ENCODE results near the gene UGT2B17.
"Not testable (repeated sequence)": the region's sequence is repeated elsewhere in the genome, so short reads cannot be mapped to it uniquely, and the experiment has no call there.

UGT2B17 gene

DNA sequence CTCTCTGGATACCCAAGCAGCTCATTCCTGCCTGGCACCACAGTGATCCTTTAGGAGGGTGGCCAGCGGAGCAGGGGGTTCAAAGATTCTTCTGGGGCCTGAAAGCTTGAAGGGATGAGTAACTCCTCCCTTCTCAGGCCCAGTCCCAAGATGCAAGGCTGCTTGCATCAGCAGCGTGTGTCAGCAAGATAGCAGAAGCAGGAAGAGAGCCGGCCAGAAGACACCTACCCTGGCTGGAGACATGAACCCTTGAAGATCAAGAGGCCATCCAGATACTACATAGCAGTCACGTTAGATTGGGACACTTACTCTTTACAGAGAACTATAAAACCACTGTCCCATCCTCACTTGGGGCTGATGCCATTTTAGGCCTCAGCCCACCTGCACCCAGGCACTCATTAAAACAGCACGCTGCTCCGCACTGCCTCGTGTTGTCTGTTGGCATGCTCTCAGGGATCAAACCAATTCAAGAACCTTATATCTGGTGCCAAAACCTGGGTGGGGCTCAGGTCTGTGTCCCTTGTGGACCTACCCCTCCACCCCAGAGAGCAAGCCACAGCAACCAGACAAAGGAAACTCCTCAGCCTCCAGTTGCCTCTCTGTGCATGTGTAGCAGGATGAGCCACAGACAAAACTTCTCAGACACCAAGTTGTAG, 6.5 kb downstream of the UGT2B17 start:
- in situ Hi-C loops (cut with MboI; ENCODE audit: low sequenced_read_pairs, unreplicated experiment): no loop called here
- DNase-seq (ENCODE audit: low spot score): no peak
- no peak for TF ChIP-seq CTCF (IDR thresholded peaks at IDR 0.05; ENCODE audit: borderline replicate concordance, control extremely low read depth, extremely low read depth, insufficient read depth, missing control alignments)

DNA sequence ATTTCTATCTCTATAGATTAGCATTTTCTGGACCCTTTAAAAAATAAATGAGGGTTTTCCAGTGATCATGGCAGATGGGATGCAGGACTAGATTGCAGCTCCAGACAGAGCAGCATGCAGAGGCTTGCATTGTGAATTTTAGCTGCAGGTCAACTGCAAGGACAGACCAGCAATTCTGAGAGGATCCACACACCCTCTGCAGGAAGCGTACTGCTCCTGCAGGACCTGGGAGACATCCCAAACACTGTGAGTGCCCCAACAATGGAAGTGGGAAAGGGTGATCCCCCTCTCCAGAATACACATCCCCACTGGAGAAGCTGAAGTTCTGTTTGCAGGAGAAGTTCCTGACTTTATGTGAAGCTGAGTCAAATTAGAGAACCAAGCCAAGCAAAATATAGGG, 7.1 kb downstream of the UGT2B17 start:
- DNase-seq (ENCODE audit: low spot score); in situ Hi-C loops (cut with MboI; ENCODE audit: low sequenced_read_pairs, unreplicated experiment): not testable (repeated sequence)

GRCh38 chr4:68568535-68568934, 7.6 kb downstream of the UGT2B17 start:
- DNase-seq (ENCODE audit: low spot score); in situ Hi-C loops (cut with MboI; ENCODE audit: low sequenced_read_pairs, unreplicated experiment): not testable (repeated sequence)

GRCh38 chr4:68566364-68566763, 9.8 kb downstream of the UGT2B17 start:
- in situ Hi-C loops (cut with MboI; ENCODE audit: low sequenced_read_pairs, unreplicated experiment); DNase-seq (ENCODE audit: low spot score): not testable (repeated sequence)

DNA sequence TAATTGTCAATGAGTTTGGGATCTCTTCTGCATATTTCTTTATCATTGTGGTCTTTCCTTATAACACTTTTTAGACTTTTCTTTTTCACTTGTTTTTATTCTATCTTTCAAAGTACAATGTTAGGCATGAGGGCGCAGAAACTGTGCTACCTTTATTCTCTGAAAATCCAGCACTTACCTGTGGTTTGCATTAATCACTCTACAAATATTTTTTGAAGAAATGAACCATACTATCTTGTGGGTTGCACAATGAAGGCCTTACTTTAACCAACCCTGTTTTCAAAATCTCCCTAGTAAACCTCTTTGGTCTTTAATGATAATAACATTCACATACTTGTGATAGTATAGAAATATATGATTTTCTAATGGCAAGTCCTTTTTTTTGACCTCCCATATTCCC, 11.0 kb downstream of the UGT2B17 start:
- DNase-seq (ENCODE audit: low spot score); in situ Hi-C loops (cut with MboI; ENCODE audit: low sequenced_read_pairs, unreplicated experiment): not testable (repeated sequence)

GRCh38 chr4:68560364-68561070, 15.6 kb downstream of the UGT2B17 start:
- in situ Hi-C loops (cut with MboI; ENCODE audit: low sequenced_read_pairs, unreplicated experiment); DNase-seq (ENCODE audit: low spot score): not testable (repeated sequence)

DNA sequence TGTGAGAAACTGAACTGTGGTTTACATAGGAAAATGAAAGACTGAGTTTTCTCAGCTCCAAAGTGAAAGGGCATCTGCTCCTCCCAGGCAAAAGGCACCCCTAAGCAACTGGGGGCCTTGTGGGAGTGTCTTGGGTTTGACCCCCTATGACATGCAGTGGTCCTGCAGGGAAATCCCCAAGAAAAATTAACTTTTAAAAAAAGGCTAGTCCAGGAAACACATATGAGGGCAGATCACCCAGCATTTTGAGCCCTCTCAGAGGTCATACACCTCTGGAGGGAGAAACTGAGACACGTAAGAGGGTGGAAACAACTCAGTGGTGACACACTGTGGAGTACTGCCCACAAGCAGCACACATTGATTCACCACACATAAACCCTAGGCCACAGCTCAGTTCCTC, 22.3 kb downstream of the UGT2B17 start:
- in situ Hi-C loops (cut with MboI; ENCODE audit: low sequenced_read_pairs, unreplicated experiment); DNase-seq (ENCODE audit: low spot score): not testable (repeated sequence)

- DNase-seq (ENCODE audit: low spot score); in situ Hi-C loops (cut with MboI; ENCODE audit: low sequenced_read_pairs, unreplicated experiment): not testable (repeated sequence)
These were observed 23.0 kb downstream of the UGT2B17 start for GRCh38 chr4:68552818-68553811.

DNA sequence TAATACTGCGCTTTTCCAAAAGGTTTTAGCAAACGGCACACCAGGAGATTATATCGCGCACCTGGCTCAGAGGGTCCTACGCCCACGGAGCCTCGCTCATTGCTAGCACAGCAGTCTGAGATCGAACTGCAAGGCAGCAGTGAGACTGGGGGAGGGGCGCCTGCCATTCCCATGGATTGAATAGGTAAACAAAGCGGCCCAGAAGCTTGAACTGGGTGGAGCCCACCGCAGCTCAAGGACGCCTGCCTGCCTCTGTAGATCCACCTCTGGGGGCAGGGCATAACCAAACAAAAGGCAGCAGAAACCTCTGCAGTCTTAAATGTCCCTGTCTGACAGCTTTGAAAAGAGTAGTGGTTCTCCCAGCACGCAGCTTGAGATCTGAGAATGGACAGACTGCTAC, 33.4 kb downstream of the UGT2B17 start:
- in situ Hi-C loops (cut with MboI; ENCODE audit: low sequenced_read_pairs, unreplicated experiment); DNase-seq (ENCODE audit: low spot score): not testable (repeated sequence)

- in situ Hi-C loops (cut with MboI; ENCODE audit: low sequenced_read_pairs, unreplicated experiment): no loop called here
- TF ChIP-seq CTCF (IDR thresholded peaks at IDR 0.05; ENCODE audit: borderline replicate concordance, control extremely low read depth, extremely low read depth, insufficient read depth, missing control alignments): no peak
- DNase-seq (ENCODE audit: low spot score): no peak
These were observed 39.7 kb downstream of the UGT2B17 start for GRCh38 chr4:68536375-68536774.

DNA sequence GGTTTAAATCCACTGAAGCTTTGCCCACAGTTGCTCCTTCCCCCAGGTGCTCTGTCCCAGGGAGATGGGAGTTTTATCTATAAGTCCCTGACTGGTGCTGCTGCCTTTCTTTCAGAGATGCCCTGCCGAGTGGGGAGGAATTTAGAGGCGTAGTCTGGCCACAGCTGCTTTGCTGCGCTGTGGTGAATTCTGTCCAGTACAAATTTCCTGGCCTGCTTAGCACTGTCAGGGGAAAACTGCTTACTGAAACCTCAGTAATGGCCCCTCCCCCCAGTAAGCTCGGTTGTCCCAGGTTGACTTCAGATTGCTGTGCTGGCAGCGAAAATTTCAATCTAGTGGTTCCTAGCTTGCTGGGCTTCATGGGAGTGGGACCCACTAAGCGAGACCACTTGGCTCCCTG, 40.1 kb downstream of the UGT2B17 start:
- in situ Hi-C loops (cut with MboI; ENCODE audit: low sequenced_read_pairs, unreplicated experiment): no loop called here
- no peak for DNase-seq (ENCODE audit: low spot score)
- no peak for TF ChIP-seq CTCF (IDR thresholded peaks at IDR 0.05; ENCODE audit: borderline replicate concordance, control extremely low read depth, extremely low read depth, insufficient read depth, missing control alignments)

GRCh38 chr4:68522232-68522631, 53.9 kb downstream of the UGT2B17 start:
- DNase-seq (ENCODE audit: low spot score); in situ Hi-C loops (cut with MboI; ENCODE audit: low sequenced_read_pairs, unreplicated experiment): not testable (repeated sequence)

Measured in GM13976 (cell line).